Smooth muscle cell (in vitro differentiated cells): ENCODE results near the gene POMT2. TPM values are rescaled to one million over a fixed set of nuclear protein-coding genes. Genes with fewer than 3 reads are reported as not detected.

ENCODE experiments used
- DNase-seq: peaks from one replicate; lab custom pipeline; 2025; ENCODE audit not compliant: unreplicated experiment; lab: John Stamatoyannopoulos, UW
- H2AFZ ChIP-seq: fragments of 200-600 bp; sonication (generic); 2 replicates; pipeline ENCODE4 v1.6.0; 2016; ENCODE audit warnings: antibody characterized with exemption, low read depth, mild to moderate bottlenecking
- H3F3A ChIP-seq: fragments of 200-600 bp; sonication (generic); 2 replicates; pipeline ENCODE4 v1.6.0; 2017; ENCODE audit warnings: antibody characterized with exemption, low read depth
- H3K27ac ChIP-seq: fragments of 200-600 bp; sonication (generic); 2 replicates; pipeline ENCODE4 v1.5.1; 2016; ENCODE audit warnings: low read depth, mild to moderate bottlenecking
- H3K27me3 ChIP-seq: fragments of 200-600 bp; sonication (generic); 2 replicates; pipeline ENCODE4 v1.6.1; 2016; ENCODE audit warnings: low read depth, mild to moderate bottlenecking
- H3K36me3 ChIP-seq: fragments of 200-600 bp; sonication (generic); 2 replicates; pipeline ENCODE4 v1.5.1; 2016; ENCODE audit warnings: low read depth
- H3K4me1 ChIP-seq: fragments of 200-600 bp; sonication (generic); 2 replicates; pipeline ENCODE4 v1.5.1; 2016; ENCODE audit warnings: low read depth
- H3K4me2 ChIP-seq: fragments of 200-600 bp; sonication (generic); 2 replicates; pipeline ENCODE4 v1.6.0; 2016; ENCODE audit warnings: mild to moderate bottlenecking
- H3K4me3 ChIP-seq: fragments of 200-600 bp; sonication (generic); 2 replicates; pipeline ENCODE4 v1.5.1; 2016; ENCODE audit warnings: mild to moderate bottlenecking
- H3K79me2 ChIP-seq: fragments of 200-600 bp; sonication (generic); 2 replicates; pipeline ENCODE4 v1.6.0; 2016; ENCODE audit warnings: low read depth, mild to moderate bottlenecking
- H3K9ac ChIP-seq: fragments of 200-600 bp; sonication (generic); 2 replicates; pipeline ENCODE4 v1.6.0; 2016; ENCODE audit warnings: low read depth
- H3K9me3 ChIP-seq: fragments of 200-600 bp; sonication (generic); replicated peaks from 2 replicates; pipeline ENCODE4 v1.5.1; 2016; ENCODE audit warnings: low read depth
- H4K20me1 ChIP-seq: fragments of 200-600 bp; sonication (generic); 2 replicates; pipeline ENCODE4 v1.6.0; 2016; ENCODE audit warnings: low read depth
- WGBS: methylation state at CpG from one replicate; pipeline ENCODE4 v1.1.7; 2016; ENCODE audit warnings: low lambda C conversion rate; 5-methylcytosine and 5-hydroxymethylcytosine counted together
- polyA plus RNA-seq: library from polyadenylated mRNA; unstranded; fragments of >200 nt; fragmentation: Nextera tagmentation; extraction: Ambion mirVana; gene quantifications from 2 replicates; pipeline ENCODE4 v1.2.1, GENCODE V29; 2016
- total RNA-seq: library from RNA; depleted of rRNA; stranded (reverse); fragments of >200 nt; gene quantifications from 2 replicates; pipeline ENCODE4 v1.2.3, GENCODE V29; 2014
- TF ChIP-seq, protein P1 (sequence below): fragments of 200-600 bp; sonication (generic); IDR thresholded peaks from 2 replicates; pipeline ENCODE4 v1.5.1; 2017; ENCODE audit warnings: borderline replicate concordance, mild to moderate bottlenecking, antibody characterized with exemption; ENCODE audit not compliant: insufficient read depth, poor library complexity, severe bottlenecking

POMT2 gene
- total and polyA plus RNA-seq, 2 experiments from 2014 or later, result 15.9 to 39.8 TPM

GRCh38 chr14:77302926-77303325 is 17.8 kb downstream of the POMT2 start:
- Histone ChIP-seq H3K36me3 (no peaks in the 10 kb centered on the region), H3K27ac (peak overlapping the region; percentile 99), H3K4me2 (peak overlapping the region; percentile 69), H3K79me2 (no peaks in the 10 kb centered on the region), H3K9me3 (no peaks in the 10 kb centered on the region), H3K27me3 (no peaks in the 10 kb centered on the region), H4K20me1 (no peaks in the 10 kb centered on the region), H3K4me1 (peaks cover 34% of the 10 kb centered on the region), H3K9ac (peak overlapping the region; percentile 92), H3F3A (peaks cover 5% of the 10 kb centered on the region), H3K4me3 (no peak overlapping the region), H2AFZ (no peak overlapping the region)
- TF ChIP-seq, protein P1, sequence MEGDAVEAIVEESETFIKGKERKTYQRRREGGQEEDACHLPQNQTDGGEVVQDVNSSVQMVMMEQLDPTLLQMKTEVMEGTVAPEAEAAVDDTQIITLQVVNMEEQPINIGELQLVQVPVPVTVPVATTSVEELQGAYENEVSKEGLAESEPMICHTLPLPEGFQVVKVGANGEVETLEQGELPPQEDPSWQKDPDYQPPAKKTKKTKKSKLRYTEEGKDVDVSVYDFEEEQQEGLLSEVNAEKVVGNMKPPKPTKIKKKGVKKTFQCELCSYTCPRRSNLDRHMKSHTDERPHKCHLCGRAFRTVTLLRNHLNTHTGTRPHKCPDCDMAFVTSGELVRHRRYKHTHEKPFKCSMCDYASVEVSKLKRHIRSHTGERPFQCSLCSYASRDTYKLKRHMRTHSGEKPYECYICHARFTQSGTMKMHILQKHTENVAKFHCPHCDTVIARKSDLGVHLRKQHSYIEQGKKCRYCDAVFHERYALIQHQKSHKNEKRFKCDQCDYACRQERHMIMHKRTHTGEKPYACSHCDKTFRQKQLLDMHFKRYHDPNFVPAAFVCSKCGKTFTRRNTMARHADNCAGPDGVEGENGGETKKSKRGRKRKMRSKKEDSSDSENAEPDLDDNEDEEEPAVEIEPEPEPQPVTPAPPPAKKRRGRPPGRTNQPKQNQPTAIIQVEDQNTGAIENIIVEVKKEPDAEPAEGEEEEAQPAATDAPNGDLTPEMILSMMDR, result no peak
- WGBS, result 61% methylated on average over 5 of the region's 5 CpGs
- DNase-seq, result no peak

GRCh38 chr14:77301103-77301502 is 19.6 kb downstream of the POMT2 start:
- no peak overlapping the region for H2AFZ ChIP-seq
- no peak overlapping the region for H3K27ac ChIP-seq
- no peak overlapping the region for H3K4me2 ChIP-seq
- H3K27me3 ChIP-seq, result no peaks in the 10 kb centered on the region
- TF ChIP-seq, protein P1, result peak; percentile 81
- H3K79me2 ChIP-seq, result no peaks in the 10 kb centered on the region
- peaks cover 19% of the 10 kb centered on the region for H3K4me1 ChIP-seq
- no peak overlapping the region for H3K9ac ChIP-seq
- H3K36me3 ChIP-seq, result no peaks in the 10 kb centered on the region
- no peak overlapping the region for H3K4me3 ChIP-seq
- no peaks in the 10 kb centered on the region for H4K20me1 ChIP-seq
- peak; percentile 32 for DNase-seq
- WGBS, result 56% methylated on average over 10 of the region's 10 CpGs
- H3F3A ChIP-seq, result peaks cover 5% of the 10 kb centered on the region
- no peaks in the 10 kb centered on the region for H3K9me3 ChIP-seq

GRCh38 chr14:77299771-77300170 is 20.9 kb downstream of the POMT2 start:
- peaks cover 5% of the 10 kb centered on the region for H3F3A ChIP-seq
- no peaks in the 10 kb centered on the region for H3K27me3 ChIP-seq
- no peak overlapping the region for H3K9ac ChIP-seq
- H3K36me3 ChIP-seq, result no peaks in the 10 kb centered on the region
- no peak overlapping the region for H3K4me3 ChIP-seq
- H3K4me2 ChIP-seq, result no peak overlapping the region
- H3K79me2 ChIP-seq, result no peaks in the 10 kb centered on the region
- WGBS, result 80% methylated on average over 4 of the region's 4 CpGs
- H4K20me1 ChIP-seq, result no peaks in the 10 kb centered on the region
- DNase-seq, result no peak
- no peak overlapping the region for H2AFZ ChIP-seq
- H3K27ac ChIP-seq, result no peak overlapping the region
- TF ChIP-seq, protein P1, result no peak
- no peaks in the 10 kb centered on the region for H3K9me3 ChIP-seq
- peaks cover 17% of the 10 kb centered on the region for H3K4me1 ChIP-seq

DNA sequence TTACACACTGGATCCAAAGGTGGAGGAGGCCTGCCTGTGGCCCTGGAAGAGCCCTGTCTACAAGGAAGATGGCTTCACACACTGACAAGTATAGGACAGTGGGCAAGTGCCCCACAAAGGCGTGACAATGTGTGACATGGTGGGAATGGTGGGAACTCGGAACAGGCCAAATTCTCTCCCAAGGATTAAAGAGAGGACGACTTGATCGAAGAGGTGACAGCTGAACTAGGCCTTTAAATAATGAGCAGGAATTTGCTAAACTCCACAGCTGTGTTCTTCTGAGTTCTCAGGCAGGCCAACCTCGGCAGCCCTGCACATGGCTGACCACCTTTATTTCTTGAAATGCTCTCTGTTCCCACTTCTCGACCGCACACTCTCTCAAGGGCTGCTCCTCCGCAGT is 23.8 kb downstream of the POMT2 start:
- no peak for DNase-seq
- WGBS, result 96% methylated on average over 8 of the region's 8 CpGs
- H3K9ac ChIP-seq, result no peak overlapping the region

More for the DNA sequence above, 23.8 kb downstream of the POMT2 start:
- Histone ChIP-seq H3K27me3 (no peaks in the 10 kb centered on the region), H3K9me3 (no peaks in the 10 kb centered on the region), H2AFZ (no peak overlapping the region), H3K27ac (no peak overlapping the region), H3K4me1 (no peaks in the 10 kb centered on the region), H3K4me3 (no peak overlapping the region), H3K36me3 (peaks cover 4% of the 10 kb centered on the region), H3K4me2 (no peak overlapping the region), H4K20me1 (no peaks in the 10 kb centered on the region), H3K79me2 (no peaks in the 10 kb centered on the region), H3F3A (no peaks in the 10 kb centered on the region)
- TF ChIP-seq, protein P1, result no peak
